K562 (cell line): ENCODE results near the gene TMEM214. TPM values are rescaled to one million over a fixed set of nuclear protein-coding genes. Genes with fewer than 3 reads are reported as not detected.

Experiments
- BHLHE40 ChIP-seq: IDR thresholded peaks from 2 replicates; pipeline ENCODE4 v1.6.1; 2011; ENCODE audit warnings: low read length, improper control_type of control experiment
- BRD9 ChIP-seq: fragments of 450-650 bp; IDR thresholded peaks from 2 replicates; pipeline ENCODE4 v1.6.1; 2018; ENCODE audit warnings: low read depth; ENCODE audit not compliant: partially characterized antibody
- CCNT2 ChIP-seq: IDR thresholded peaks from 2 replicates; pipeline ENCODE4 v1.6.1; 2011; ENCODE audit warnings: borderline replicate concordance, low read depth, mild to moderate bottlenecking, moderate library complexity, mixed read lengths, low read length; ENCODE audit not compliant: insufficient read length; ENCODE audit errors: extremely low read depth
- CTBP1 ChIP-seq: fragments of 450-650 bp; IDR thresholded peaks from 2 replicates; pipeline ENCODE4 v1.6.1; 2016; ENCODE audit warnings: borderline replicate concordance
- FIP1L1 ChIP-seq: fragments of 200-400 bp; formaldehyde crosslinking; IDR thresholded peaks from 2 replicates; pipeline ENCODE4 v1.6.1; 2018; ENCODE audit warnings: mild to moderate bottlenecking, low read depth, low read length; ENCODE audit not compliant: poor library complexity, severe bottlenecking
- GATAD2B ChIP-seq: fragments of 450-650 bp; IDR thresholded peaks from 2 replicates; pipeline ENCODE4 v1.6.1; 2017; ENCODE audit warnings: mild to moderate bottlenecking, borderline replicate concordance
- GTF2E2 ChIP-seq: fragments of 200-800 bp; sonication (Bioruptor generic); IDR thresholded peaks from 2 replicates; pipeline ENCODE4 v1.6.1; 2016; ENCODE audit warnings: missing genetic modification characterization, missing compliant biosample characterization
- HMGN3 ChIP-seq: IDR thresholded peaks from 2 replicates; pipeline ENCODE4 v1.6.1; 2011; ENCODE audit warnings: borderline replicate concordance, low read depth, mild to moderate bottlenecking, mixed read lengths, low read length; ENCODE audit not compliant: insufficient read length; ENCODE audit errors: extremely low read depth
- L3MBTL2 ChIP-seq: fragments of 450-650 bp; IDR thresholded peaks from 2 replicates; pipeline ENCODE4 v1.6.1; 2016; ENCODE audit warnings: mild to moderate bottlenecking, moderate library complexity
- MAFG ChIP-seq: fragments of 450-650 bp; conservative IDR thresholded peaks from 2 replicates; pipeline ENCODE4 v1.6.1; 2016; ENCODE audit warnings: missing genetic modification characterization, missing compliant biosample characterization
- MCM2 ChIP-seq: fragments of 450-650 bp; IDR thresholded peaks from 2 replicates; pipeline ENCODE4 v1.6.1; 2017; ENCODE audit warnings: low read depth, mild to moderate bottlenecking
- MXD1 ChIP-seq: fragments of 250-450 bp; sonication (Bioruptor Pico); IDR thresholded peaks from 2 replicates; pipeline ENCODE4 v1.8.0; 2021; ENCODE audit warnings: borderline replicate concordance, mild to moderate bottlenecking, moderate library complexity; ENCODE audit not compliant: poor library complexity, severe bottlenecking
- MYC ChIP-seq, 2 experiments: fragments of 250-450 bp in 1 of 2; sonication (Bioruptor Pico) in 1 of 2; IDR thresholded peaks; 2 replicates each; pipeline versions ENCODE4 v1.5.1 to v1.6.1; 2012 to 2021; ENCODE audit warnings: low read depth in 2 of 2, borderline replicate concordance in 1 of 2, improper control_type of control experiment in 1 of 2, low read length in 1 of 2, mild to moderate bottlenecking in 1 of 2, moderate library complexity in 1 of 2
- NEUROD1 ChIP-seq: fragments of 150-350 bp; IDR thresholded peaks from 2 replicates; pipeline ENCODE4 v1.6.1; 2014; ENCODE audit warnings: borderline replicate concordance, low read length, low read depth; ENCODE audit not compliant: partially characterized antibody
- PHF8 ChIP-seq: fragments of 200-600 bp; sonication (generic); IDR thresholded peaks from 2 replicates; pipeline ENCODE4 v1.6.1; 2012; ENCODE audit warnings: mixed run types, mild to moderate bottlenecking, inconsistent platforms, low read length, moderate library complexity, borderline replicate concordance
- POLR2G ChIP-seq: fragments of 200-400 bp; formaldehyde crosslinking; IDR thresholded peaks from 2 replicates; pipeline ENCODE4 v1.6.1; 2017; ENCODE audit warnings: low read depth, mild to moderate bottlenecking, antibody characterized with exemption, low read length, moderate library complexity
- SIN3B ChIP-seq: fragments of 450-650 bp; IDR thresholded peaks from 2 replicates; pipeline ENCODE4 v1.6.1; 2017; ENCODE audit warnings: low read depth, mild to moderate bottlenecking, moderate library complexity
- ZBTB9 ChIP-seq: fragments of 450-650 bp; formaldehyde crosslinking; IDR thresholded peaks from 2 replicates; pipeline ENCODE4 v1.4.0; 2020; ENCODE audit warnings: mild to moderate bottlenecking, moderate library complexity
- polyA plus RNA-seq, 8 experiments: library from polyadenylated mRNA; depleted of rRNA in 4 of 8; stranded (reverse) in 5 of 8; unstranded in 3 of 8; fragments of >200 nt; fragmentation: Nextera tagmentation in 2 of 8; fragmentation: Illumina TruSeq in 1 of 8; extraction: Ambion mirVana in 2 of 8; extraction: Trizol in 1 of 8; gene quantifications; 2 replicates each; pipeline versions ENCODE4 v1.2.1 to v1.2.3, GENCODE V29; 2011 to 2014; ENCODE audit warnings: inconsistent platforms in 1 of 8, missing spikeins in 1 of 8
- total RNA-seq, 7 experiments: library from RNA; depleted of rRNA in 6 of 7; stranded (reverse); fragments of >200 nt in 6 of 7; fragmentation: Illumina TruSeq in 2 of 7; extraction: Trizol in 2 of 7; gene quantifications; 2 replicates each; pipeline versions ENCODE4 v1.2.1 to v1.2.3, GENCODE V29; 2011 to 2021; ENCODE audit warnings: low replicate concordance in 1 of 7
- TF ChIP-seq, protein P1 (sequence below): fragments of 450-650 bp; IDR thresholded peaks from 2 replicates; pipeline ENCODE4 v1.6.1; 2017; ENCODE audit warnings: antibody characterized with exemption, mild to moderate bottlenecking
- TF ChIP-seq, protein P2 (sequence below): sonication (generic); formaldehyde crosslinking; IDR thresholded peaks from 2 replicates; pipeline ENCODE4 v1.9.0; 2022; ENCODE audit warnings: mild to moderate bottlenecking, missing genetic modification reagents

TMEM214 gene
- total and polyA plus RNA-seq, 9 of the 15 experiments (the other 6 are each of a cell fraction or from before 2014, with no cell fraction given), result 11.4 to 81.4 (median 44.1) TPM

- TF ChIP-seq ZBTB9 (CRISPR knock-in tag) (no peak; the same call in 1 of the 2 replicates), CTBP1 (peak; percentile 63; the same call in 1 of the 2 replicates), PHF8 (peak; percentile 68; the same call in 1 of the 2 replicates), MXD1 (CRISPR knock-in tag) (no peak), MAFG (tag) (no peak), POLR2G (peak; percentile 80), BRD9 (peak; percentile 56), BHLHE40 (peak; percentile 97), CCNT2 (peak; percentile 94), MYC (IDR thresholded peaks at IDR 0.05; ENCODE audit: low read depth, low read length) (peak; percentile 95), MYC (CRISPR knock-in tag; IDR thresholded peaks at IDR 0.05; ENCODE audit: borderline replicate concordance, low read depth) (no peak), GTF2E2 (tag) (no peak; the same call in 1 of the 2 replicates), NEUROD1 (peak; percentile 64), FIP1L1 (peak; percentile 59), GATAD2B (peak; percentile 92; the same call in 1 of the 2 replicates), L3MBTL2 (peak; percentile 93), SIN3B (peak; percentile 27; the same call in 1 of the 2 replicates), MCM2 (no peak), HMGN3 (peak; percentile 67)
- TF ChIP-seq, protein P1, sequence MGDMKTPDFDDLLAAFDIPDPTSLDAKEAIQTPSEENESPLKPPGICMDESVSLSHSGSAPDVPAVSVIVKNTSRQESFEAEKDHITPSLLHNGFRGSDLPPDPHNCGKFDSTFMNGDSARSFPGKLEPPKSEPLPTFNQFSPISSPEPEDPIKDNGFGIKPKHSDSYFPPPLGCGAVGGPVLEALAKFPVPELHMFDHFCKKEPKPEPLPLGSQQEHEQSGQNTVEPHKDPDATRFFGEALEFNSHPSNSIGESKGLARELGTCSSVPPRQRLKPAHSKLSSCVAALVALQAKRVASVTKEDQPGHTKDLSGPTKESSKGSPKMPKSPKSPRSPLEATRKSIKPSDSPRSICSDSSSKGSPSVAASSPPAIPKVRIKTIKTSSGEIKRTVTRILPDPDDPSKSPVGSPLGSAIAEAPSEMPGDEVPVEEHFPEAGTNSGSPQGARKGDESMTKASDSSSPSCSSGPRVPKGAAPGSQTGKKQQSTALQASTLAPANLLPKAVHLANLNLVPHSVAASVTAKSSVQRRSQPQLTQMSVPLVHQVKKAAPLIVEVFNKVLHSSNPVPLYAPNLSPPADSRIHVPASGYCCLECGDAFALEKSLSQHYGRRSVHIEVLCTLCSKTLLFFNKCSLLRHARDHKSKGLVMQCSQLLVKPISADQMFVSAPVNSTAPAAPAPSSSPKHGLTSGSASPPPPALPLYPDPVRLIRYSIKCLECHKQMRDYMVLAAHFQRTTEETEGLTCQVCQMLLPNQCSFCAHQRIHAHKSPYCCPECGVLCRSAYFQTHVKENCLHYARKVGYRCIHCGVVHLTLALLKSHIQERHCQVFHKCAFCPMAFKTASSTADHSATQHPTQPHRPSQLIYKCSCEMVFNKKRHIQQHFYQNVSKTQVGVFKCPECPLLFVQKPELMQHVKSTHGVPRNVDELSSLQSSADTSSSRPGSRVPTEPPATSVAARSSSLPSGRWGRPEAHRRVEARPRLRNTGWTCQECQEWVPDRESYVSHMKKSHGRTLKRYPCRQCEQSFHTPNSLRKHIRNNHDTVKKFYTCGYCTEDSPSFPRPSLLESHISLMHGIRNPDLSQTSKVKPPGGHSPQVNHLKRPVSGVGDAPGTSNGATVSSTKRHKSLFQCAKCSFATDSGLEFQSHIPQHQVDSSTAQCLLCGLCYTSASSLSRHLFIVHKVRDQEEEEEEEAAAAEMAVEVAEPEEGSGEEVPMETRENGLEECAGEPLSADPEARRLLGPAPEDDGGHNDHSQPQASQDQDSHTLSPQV, result peak; percentile 16; the same call in 1 of the 2 replicates
- TF ChIP-seq, protein P2, sequence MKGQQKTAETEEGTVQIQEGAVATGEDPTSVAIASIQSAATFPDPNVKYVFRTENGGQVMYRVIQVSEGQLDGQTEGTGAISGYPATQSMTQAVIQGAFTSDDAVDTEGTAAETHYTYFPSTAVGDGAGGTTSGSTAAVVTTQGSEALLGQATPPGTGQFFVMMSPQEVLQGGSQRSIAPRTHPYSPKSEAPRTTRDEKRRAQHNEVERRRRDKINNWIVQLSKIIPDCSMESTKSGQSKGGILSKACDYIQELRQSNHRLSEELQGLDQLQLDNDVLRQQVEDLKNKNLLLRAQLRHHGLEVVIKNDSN (CRISPR knock-in tag), result peak; percentile 84
Observed at GRCh38 chr2:27086090-27086723, 53.4 kb downstream of the TMEM214 start (continued).
